K562 (cell line): ENCODE results near the gene RBM26. TPM values are rescaled to one million over a fixed set of nuclear protein-coding genes. Genes with fewer than 3 reads are reported as not detected.

Experiments used
- ARID1B ChIP-seq: fragments of 450-650 bp; IDR thresholded peaks from 2 replicates; pipeline ENCODE4 v1.6.1; 2016; ENCODE audit warnings: antibody characterized with exemption, mild to moderate bottlenecking, inconsistent platforms
- ESRRA ChIP-seq: fragments of 450-650 bp; IDR thresholded peaks from 2 replicates; pipeline ENCODE4 v1.6.1; 2014; ENCODE audit warnings: low read depth, mild to moderate bottlenecking, moderate library complexity, borderline replicate concordance
- FOXA3 ChIP-seq, 2 experiments: fragments of 450-650 bp in 1 of 2; sonication (generic) in 1 of 2; formaldehyde crosslinking; IDR thresholded peaks in 1 of 2; conservative IDR thresholded peaks in 1 of 2; 2 replicates each; pipeline versions ENCODE4 v1.4.0 to v1.8.0; 2020 to 2022; ENCODE audit warnings: mild to moderate bottlenecking in 2 of 2, missing genetic modification reagents in 1 of 2
- FOXK2 ChIP-seq, 2 experiments: fragments of 450-650 bp; IDR thresholded peaks in 1 of 2; conservative IDR thresholded peaks in 1 of 2; 2 replicates each; pipeline ENCODE4 v1.6.1; 2016; ENCODE audit warnings: low read depth in 2 of 2, mild to moderate bottlenecking in 1 of 2
- HDAC3 ChIP-seq: fragments of 450-650 bp; IDR thresholded peaks from 2 replicates; pipeline ENCODE4 v1.6.1; 2018; ENCODE audit warnings: borderline replicate concordance, mild to moderate bottlenecking, moderate library complexity; ENCODE audit not compliant: partially characterized antibody
- LEF1 ChIP-seq: fragments of 450-650 bp; IDR thresholded peaks from 2 replicates; pipeline ENCODE4 v1.6.1; 2016; ENCODE audit warnings: mild to moderate bottlenecking
- NR2C1 ChIP-seq, 2 experiments: fragments of 450-650 bp; IDR thresholded peaks; 2 replicates each; pipeline ENCODE4 v1.6.1; 2017; ENCODE audit warnings: mild to moderate bottlenecking in 2 of 2, antibody characterized with exemption in 1 of 2, inconsistent platforms in 1 of 2, missing compliant biosample characterization in 1 of 2, missing genetic modification characterization in 1 of 2
- RCOR1 ChIP-seq, 2 experiments: IDR thresholded peaks; 2 replicates each; pipeline ENCODE4 v1.6.1; 2012; ENCODE audit warnings: low read depth in 2 of 2, low read length in 2 of 2, borderline replicate concordance in 1 of 2, improper control_type of control experiment in 1 of 2
- SIN3A ChIP-seq, 2 experiments: fragments of 150-350 bp in 1 of 2; IDR thresholded peaks; 2 replicates each; pipeline ENCODE4 v1.6.1; 2011 to 2016; ENCODE audit warnings: borderline replicate concordance in 2 of 2, low read depth in 2 of 2, low read length in 2 of 2, mild to moderate bottlenecking in 2 of 2, moderate library complexity in 2 of 2; ENCODE audit not compliant: control insufficient read depth in 1 of 2
- SMAD2 ChIP-seq: fragments of 150-350 bp; IDR thresholded peaks from 2 replicates; pipeline ENCODE4 v1.6.1; 2014; ENCODE audit warnings: low read depth, mild to moderate bottlenecking, low read length
- TBL1XR1 ChIP-seq, 2 experiments: IDR thresholded peaks; 2 replicates each; pipeline ENCODE4 v1.6.1; 2012; ENCODE audit warnings: improper control_type of control experiment in 2 of 2, low read length in 2 of 2, mild to moderate bottlenecking in 1 of 2
- polyA plus RNA-seq, 8 experiments: library from polyadenylated mRNA; depleted of rRNA in 4 of 8; stranded (reverse) in 5 of 8; unstranded in 3 of 8; fragments of >200 nt; fragmentation: Nextera tagmentation in 2 of 8; fragmentation: Illumina TruSeq in 1 of 8; extraction: Ambion mirVana in 2 of 8; extraction: Trizol in 1 of 8; gene quantifications; 2 replicates each; pipeline versions ENCODE4 v1.2.1 to v1.2.3, GENCODE V29; 2011 to 2014; ENCODE audit warnings: inconsistent platforms in 1 of 8, missing spikeins in 1 of 8
- total RNA-seq, 7 experiments: library from RNA; depleted of rRNA in 6 of 7; stranded (reverse); fragments of >200 nt in 6 of 7; fragmentation: Illumina TruSeq in 2 of 7; extraction: Trizol in 2 of 7; gene quantifications; 2 replicates each; pipeline versions ENCODE4 v1.2.1 to v1.2.3, GENCODE V29; 2011 to 2021; ENCODE audit warnings: low replicate concordance in 1 of 7
- TF ChIP-seq, protein P1 (sequence below), 2 experiments: fragments of 450-650 bp; conservative IDR thresholded peaks; 2 replicates each; pipeline ENCODE4 v1.6.1; 2017; ENCODE audit warnings: mild to moderate bottlenecking in 2 of 2, moderate library complexity in 2 of 2
- TF ChIP-seq, protein P2 (sequence below): sonication (generic); formaldehyde crosslinking; IDR thresholded peaks from 2 replicates; pipeline ENCODE4 v1.9.0; 2022; ENCODE audit warnings: mild to moderate bottlenecking, missing genetic modification reagents

The RBM26 gene
- total and polyA plus RNA-seq, 9 of the 15 experiments (the other 6 are each of a cell fraction or from before 2014, with no cell fraction given), result 10.0 to 42.4 (median 26.4) TPM

DNA sequence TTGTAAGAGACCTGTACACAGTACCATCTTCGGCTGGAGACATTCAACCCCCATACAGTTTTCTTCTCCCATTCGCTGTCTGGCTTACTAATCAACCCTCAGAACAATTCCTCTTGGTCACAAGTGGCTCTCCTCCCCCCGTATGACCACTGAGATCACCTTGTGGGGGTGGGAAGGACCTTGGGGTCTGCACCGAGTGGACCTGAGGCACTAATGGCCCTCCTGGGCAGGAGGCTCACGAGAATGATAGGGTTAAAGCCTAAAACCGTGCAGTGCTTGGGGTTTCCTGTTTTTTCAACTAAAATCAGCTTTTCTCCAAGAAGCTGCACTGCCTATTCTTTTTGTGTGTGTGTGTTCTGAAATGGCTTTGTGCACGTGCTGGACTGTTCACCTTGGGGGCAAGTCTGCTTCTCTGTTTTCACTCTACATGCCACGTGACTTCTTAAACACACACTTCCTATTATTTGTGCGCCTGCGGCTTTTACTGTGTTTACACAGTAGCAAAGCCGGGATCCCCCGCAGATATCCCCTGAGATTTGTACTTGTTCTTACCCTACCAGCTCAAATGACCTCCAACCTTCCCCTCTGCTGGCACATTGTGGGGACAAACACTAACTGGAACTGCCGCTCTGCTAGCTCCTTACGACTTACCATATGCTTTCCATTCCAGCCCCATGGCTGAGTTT lies 12.3 kb downstream of the RBM26 start (continued):
- TF ChIP-seq, protein P1, sequence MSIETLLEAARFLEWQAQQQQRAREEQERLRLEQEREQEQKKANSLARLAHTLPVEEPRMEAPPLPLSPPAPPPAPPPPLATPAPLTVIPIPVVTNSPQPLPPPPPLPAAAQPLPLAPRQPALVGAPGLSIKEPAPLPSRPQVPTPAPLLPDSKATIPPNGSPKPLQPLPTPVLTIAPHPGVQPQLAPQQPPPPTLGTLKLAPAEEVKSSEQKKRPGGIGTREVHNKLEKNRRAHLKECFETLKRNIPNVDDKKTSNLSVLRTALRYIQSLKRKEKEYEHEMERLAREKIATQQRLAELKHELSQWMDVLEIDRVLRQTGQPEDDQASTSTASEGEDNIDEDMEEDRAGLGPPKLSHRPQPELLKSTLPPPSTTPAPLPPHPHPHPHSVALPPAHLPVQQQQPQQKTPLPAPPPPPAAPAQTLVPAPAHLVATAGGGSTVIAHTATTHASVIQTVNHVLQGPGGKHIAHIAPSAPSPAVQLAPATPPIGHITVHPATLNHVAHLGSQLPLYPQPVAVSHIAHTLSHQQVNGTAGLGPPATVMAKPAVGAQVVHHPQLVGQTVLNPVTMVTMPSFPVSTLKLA (conservative IDR thresholded peaks at IDR 0.05), result peak; percentile 32 to 65; a peak in 2 of 4 replicates
- TF ChIP-seq, protein P2, sequence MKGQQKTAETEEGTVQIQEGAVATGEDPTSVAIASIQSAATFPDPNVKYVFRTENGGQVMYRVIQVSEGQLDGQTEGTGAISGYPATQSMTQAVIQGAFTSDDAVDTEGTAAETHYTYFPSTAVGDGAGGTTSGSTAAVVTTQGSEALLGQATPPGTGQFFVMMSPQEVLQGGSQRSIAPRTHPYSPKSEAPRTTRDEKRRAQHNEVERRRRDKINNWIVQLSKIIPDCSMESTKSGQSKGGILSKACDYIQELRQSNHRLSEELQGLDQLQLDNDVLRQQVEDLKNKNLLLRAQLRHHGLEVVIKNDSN (CRISPR knock-in tag), result peak; percentile 28; the same call in 1 of the 2 replicates
- TF ChIP-seq ARID1B (peak; percentile 33; the same call in 1 of the 2 replicates), LEF1 (peak; percentile 33; the same call in 1 of the 2 replicates), HDAC3 (no peak), ESRRA (peak; percentile 44; the same call in 1 of the 2 replicates), SMAD2 (no peak), FOXK2 (conservative IDR thresholded peaks at IDR 0.05 in 1 of 2, IDR thresholded peaks at IDR 0.05 in 1 of 2; ENCODE audit: low read depth in 2 of 2) (no peak), NR2C1 (IDR thresholded peaks at IDR 0.05) (peak; percentile 43; the same call in 1 of the 2 replicates), NR2C1 (tag; IDR thresholded peaks at IDR 0.05) (no peak), SIN3A (IDR thresholded peaks at IDR 0.05; ENCODE audit: borderline replicate concordance in 2 of 2, control insufficient read depth in 1 of 2, low read depth in 2 of 2, low read length in 2 of 2) (no peak), RCOR1 (IDR thresholded peaks at IDR 0.05; ENCODE audit: borderline replicate concordance in 1 of 2, low read depth in 2 of 2, low read length in 2 of 2) (0 out of 4 replicates have a peak, but pooled peaks of 1 of the 2 experiments have one; percentile 27), TBL1XR1 (IDR thresholded peaks at IDR 0.05; ENCODE audit: low read length in 2 of 2) (peak in 1 of 2 experiments; percentile 42; a peak in 1 of 4 replicates), FOXA3 (CRISPR knock-in tag; conservative IDR thresholded peaks at IDR 0.05 in 1 of 2, IDR thresholded peaks at IDR 0.05 in 1 of 2) (peak; percentile 90 to 94)
